ENCODE results near the gene CARD10. TPM values are rescaled to one million over a fixed set of nuclear protein-coding genes. Genes with fewer than 3 reads are reported as not detected.
A peak's percentile ranks its signal among the peaks of the same experiment; 100 is the strongest.

Gene CARD10
- total RNA-seq, 4 donors from 2014 or later, result 2.6 to 5.7 (median 4.4) TPM

DNA sequence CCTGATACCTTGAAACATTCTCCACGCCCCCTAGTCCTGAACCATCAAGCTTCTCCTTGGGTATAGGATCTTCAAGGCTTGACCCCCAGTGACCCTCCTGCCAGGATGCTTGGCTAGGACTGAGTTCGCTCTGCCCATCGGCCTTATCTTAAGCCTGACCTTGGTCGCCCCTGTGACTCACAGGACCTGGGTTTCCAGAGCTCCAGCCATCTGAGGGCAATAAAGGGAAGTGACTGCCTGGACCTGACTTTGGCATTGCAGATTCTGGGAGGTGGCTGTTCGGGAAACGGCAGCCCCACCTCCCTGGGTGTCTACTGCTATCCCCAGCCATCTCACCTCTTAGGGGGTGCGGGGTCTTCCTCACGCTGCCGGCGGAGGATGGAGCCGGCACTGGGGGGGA, 15.4 kb downstream of the CARD10 start:
- H3K27ac ChIP-seq, result peak overlapping the region in 3 of 4 donors; percentile 35 to 82 (median 70)
- H3K27me3 ChIP-seq, result no peaks in the 10 kb centered on the region
- H3K9me3 ChIP-seq, result no peaks in the 10 kb centered on the region
- in situ Hi-C loops (cut with MboI; ENCODE audit: low sequenced_read_pairs in 4 of 4), result no loop called here
- H3K4me3 ChIP-seq, result no peak overlapping the region
- intact Hi-C loops (cut with DNase I; ENCODE audit: low total_unique reads), result no loop called here
- ATAC-seq, result no peak
- no peak for DNase-seq
- H3K36me3 ChIP-seq, result no peaks in the 10 kb centered on the region
- no peak for TF ChIP-seq POLR2A (IDR thresholded peaks at IDR 0.05)
- TF ChIP-seq, protein P1, sequence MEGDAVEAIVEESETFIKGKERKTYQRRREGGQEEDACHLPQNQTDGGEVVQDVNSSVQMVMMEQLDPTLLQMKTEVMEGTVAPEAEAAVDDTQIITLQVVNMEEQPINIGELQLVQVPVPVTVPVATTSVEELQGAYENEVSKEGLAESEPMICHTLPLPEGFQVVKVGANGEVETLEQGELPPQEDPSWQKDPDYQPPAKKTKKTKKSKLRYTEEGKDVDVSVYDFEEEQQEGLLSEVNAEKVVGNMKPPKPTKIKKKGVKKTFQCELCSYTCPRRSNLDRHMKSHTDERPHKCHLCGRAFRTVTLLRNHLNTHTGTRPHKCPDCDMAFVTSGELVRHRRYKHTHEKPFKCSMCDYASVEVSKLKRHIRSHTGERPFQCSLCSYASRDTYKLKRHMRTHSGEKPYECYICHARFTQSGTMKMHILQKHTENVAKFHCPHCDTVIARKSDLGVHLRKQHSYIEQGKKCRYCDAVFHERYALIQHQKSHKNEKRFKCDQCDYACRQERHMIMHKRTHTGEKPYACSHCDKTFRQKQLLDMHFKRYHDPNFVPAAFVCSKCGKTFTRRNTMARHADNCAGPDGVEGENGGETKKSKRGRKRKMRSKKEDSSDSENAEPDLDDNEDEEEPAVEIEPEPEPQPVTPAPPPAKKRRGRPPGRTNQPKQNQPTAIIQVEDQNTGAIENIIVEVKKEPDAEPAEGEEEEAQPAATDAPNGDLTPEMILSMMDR (IDR thresholded peaks at IDR 0.05 in 4 of 5, conservative IDR thresholded peaks at IDR 0.05 in 1 of 5), result no peak
- peaks cover 21 to 67% of the 10 kb centered on the region in 2 donors for H3K4me1 ChIP-seq

DNA sequence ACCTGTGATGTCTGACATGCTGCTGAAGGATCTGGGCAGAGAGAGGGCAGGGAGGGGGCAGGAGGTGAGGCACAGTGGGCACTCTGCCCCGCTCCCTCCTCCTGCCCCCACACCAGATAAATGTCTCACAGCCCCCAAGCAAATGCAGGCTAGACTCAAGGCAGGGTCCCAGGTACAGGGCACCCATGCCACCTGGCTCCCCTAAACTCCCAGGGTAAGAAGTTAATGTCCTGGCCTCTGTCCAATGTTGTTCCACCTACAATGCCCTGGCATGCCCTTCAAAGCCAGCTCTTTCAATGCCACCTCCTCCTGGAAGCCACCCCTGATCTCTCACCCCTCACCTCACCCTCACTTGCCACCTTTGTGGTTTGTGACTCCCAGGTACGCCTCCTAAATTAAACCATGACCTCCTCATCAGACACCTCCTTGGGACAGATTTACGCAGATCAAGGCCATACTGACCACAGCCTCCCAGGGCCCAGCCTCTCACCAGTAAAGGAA, 16.0 kb downstream of the CARD10 start:
- Histone ChIP-seq H3K27ac (peak overlapping the region; percentile 13 to 82 (median 62)), H3K4me1 (peaks cover 21 to 67% of the 10 kb centered on the region in 2 donors), H3K27me3 (no peaks in the 10 kb centered on the region), H3K4me3 (no peak overlapping the region), H3K36me3 (no peaks in the 10 kb centered on the region), H3K9me3 (no peaks in the 10 kb centered on the region)
- TF ChIP-seq, protein P1 (IDR thresholded peaks at IDR 0.05 in 4 of 5, conservative IDR thresholded peaks at IDR 0.05 in 1 of 5), result no peak
- TF ChIP-seq POLR2A (IDR thresholded peaks at IDR 0.05), result no peak
- no peak for ATAC-seq
- DNase-seq, result no peak
- in situ Hi-C loops (cut with MboI; ENCODE audit: low sequenced_read_pairs in 4 of 4) (no loop called here), intact Hi-C loops (cut with DNase I; ENCODE audit: low total_unique reads) (no loop called here)

DNA sequence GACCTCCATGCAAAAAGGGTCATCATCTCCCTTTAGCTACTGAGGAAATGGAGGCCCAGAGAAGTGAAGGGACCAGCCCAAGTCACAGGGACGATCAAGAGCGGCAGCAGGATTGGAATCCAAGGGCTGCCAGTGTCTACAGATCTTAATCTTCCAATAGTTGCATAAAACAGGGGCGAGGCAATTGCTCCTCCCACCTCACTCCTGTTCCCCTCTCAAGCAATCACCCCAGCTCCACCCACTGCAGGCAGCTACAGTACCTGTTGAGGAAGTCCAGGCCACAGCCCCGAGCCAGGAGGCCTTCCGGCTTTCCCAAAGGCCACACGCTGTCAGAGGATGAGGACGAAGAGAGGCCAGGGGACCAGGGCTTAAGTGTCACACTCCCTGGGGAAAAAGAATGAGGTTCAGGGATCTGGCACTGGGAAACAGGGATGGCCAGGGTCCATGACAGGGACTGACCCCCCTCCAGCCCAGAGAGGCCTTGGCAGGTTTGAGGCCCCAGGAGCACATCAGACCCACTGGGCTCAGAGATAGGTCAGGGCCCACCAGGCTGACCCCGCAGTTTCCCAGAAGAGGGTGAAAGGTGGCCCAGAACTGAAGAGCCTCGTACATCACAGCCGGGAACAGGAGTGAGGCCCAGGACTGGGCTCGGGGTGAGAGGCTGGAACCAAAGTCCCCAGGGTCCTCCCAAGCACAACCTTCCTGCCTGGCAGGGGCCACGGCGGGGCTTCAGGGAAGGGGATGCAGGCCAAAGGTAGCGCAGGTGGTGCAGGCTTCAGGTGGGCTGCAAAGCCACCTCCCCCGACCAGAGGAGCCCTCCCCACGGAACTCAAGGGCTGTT, 16.7 kb downstream of the CARD10 start:
- no peaks in the 10 kb centered on the region for H3K36me3 ChIP-seq

DNA sequence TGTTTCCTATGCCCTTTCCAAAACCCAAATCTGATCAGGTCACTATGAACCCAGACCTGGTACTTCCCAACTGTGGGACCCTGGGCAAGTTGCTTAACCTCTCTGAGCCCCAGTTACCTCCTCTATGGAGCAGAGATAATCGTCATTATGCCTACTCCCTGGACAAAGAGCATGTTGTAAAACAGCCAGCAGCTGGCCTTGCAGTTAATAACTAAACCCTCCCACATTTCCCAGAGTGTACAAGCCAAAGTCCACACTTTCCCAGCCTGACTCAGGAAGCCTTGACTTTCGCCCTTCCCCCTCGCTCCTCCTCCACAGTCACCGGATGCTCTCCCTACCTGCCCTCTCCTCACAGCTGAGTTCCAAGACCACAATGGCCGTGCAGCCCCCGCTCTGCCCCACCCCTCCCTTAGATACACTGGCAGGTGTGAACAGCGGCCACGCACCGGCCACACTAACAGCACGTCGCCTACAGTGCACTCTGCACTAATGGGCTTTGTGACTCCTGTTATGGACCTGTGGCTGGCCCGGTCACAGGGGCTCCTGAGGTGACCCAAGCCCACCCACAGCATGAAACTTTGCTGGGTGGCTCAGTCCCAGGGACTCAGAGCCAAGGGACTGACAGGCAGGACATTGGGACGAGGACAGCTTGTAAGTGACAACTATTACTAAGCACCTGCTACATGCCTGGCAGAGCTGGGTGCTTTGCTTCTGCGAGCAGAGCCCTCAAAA, 17.4 kb downstream of the CARD10 start:
- peak overlapping the region; percentile 13 to 82 (median 62) for H3K27ac ChIP-seq

More for the DNA sequence above, 16.7 kb downstream of the CARD10 start:
- H3K9me3 ChIP-seq, result no peaks in the 10 kb centered on the region
- in situ Hi-C loops (cut with MboI; ENCODE audit: low sequenced_read_pairs in 4 of 4) (no loop called here), intact Hi-C loops (cut with DNase I; ENCODE audit: low total_unique reads) (no loop called here)
- no peak for DNase-seq
- ATAC-seq, result no peak
- peak overlapping the region; percentile 13 to 82 (median 62) for H3K27ac ChIP-seq
- TF ChIP-seq, protein P1 (IDR thresholded peaks at IDR 0.05 in 4 of 5, conservative IDR thresholded peaks at IDR 0.05 in 1 of 5), result no peak
- no peak for TF ChIP-seq POLR2A (IDR thresholded peaks at IDR 0.05)
- no peaks in the 10 kb centered on the region for H3K27me3 ChIP-seq
- no peak overlapping the region for H3K4me3 ChIP-seq
- peaks cover 21 to 67% of the 10 kb centered on the region in 2 donors for H3K4me1 ChIP-seq

More for the DNA sequence above, 17.4 kb downstream of the CARD10 start:
- no peaks in the 10 kb centered on the region for H3K9me3 ChIP-seq
- DNase-seq (peak in 1 of 2 donors; percentile 27), ATAC-seq (peak; percentile 59 to 68)
- in situ Hi-C loops (cut with MboI; ENCODE audit: low sequenced_read_pairs in 4 of 4) (no loop called here), intact Hi-C loops (cut with DNase I; ENCODE audit: low total_unique reads) (no loop called here)
- peaks cover 21 to 67% of the 10 kb centered on the region in 2 donors for H3K4me1 ChIP-seq
- H3K4me3 ChIP-seq, result no peak overlapping the region
- TF ChIP-seq, protein P1 (IDR thresholded peaks at IDR 0.05 in 4 of 5, conservative IDR thresholded peaks at IDR 0.05 in 1 of 5), result no peak
- TF ChIP-seq POLR2A (IDR thresholded peaks at IDR 0.05), result no peak
- no peaks in the 10 kb centered on the region for H3K36me3 ChIP-seq
- H3K27me3 ChIP-seq, result no peaks in the 10 kb centered on the region
